GM18907 (cell line): ENCODE data around the gene PXDC1.

Experiments
- ATAC-seq: cut with Tn5 transposase; IDR thresholded peaks from one replicate; pipeline ENCODE4 v1.9.1; 2021; ENCODE audit warnings: mild to moderate bottlenecking, moderate library complexity; ENCODE audit not compliant: unreplicated experiment

The PXDC1 gene, protein sequence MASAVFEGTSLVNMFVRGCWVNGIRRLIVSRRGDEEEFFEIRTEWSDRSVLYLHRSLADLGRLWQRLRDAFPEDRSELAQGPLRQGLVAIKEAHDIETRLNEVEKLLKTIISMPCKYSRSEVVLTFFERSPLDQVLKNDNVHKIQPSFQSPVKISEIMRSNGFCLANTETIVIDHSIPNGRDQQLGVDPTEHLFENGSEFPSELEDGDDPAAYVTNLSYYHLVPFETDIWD

DNA sequence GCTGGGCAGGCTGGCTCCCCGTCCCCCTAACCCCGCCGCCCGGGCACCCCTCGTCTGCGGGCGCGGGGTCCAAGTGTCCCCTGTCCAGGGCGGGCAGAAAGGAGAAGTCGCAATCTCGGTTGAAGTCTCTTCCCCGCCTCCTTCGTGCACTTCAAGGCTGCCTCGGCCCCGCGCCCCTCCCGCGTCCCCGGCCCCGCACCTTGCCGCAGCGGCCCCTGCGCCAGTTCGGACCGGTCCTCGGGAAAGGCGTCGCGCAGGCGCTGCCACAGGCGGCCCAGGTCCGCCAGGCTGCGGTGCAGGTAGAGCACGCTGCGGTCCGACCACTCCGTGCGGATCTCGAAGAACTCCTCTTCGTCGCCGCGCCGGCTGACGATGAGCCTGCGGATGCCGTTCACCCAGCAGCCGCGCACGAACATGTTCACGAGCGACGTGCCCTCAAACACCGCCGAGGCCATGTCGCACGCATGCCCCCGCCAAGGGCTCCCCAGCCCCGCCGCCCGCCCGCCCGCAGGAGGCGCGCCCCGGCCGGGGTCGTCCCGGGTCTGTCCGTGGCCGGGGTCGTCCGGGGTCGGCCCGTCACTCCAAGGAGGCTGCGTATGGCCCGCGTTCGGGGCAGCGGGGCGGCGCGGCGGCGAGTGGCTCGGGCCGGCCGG lies at the start of gene PXDC1:
TSS of gene PXDC1 (minus strand) at position 637 of the 653 bp plus-strand sequence. CDS start at position 455, 182 bp downstream.
- ATAC-seq, result peak; percentile 10

DNA sequence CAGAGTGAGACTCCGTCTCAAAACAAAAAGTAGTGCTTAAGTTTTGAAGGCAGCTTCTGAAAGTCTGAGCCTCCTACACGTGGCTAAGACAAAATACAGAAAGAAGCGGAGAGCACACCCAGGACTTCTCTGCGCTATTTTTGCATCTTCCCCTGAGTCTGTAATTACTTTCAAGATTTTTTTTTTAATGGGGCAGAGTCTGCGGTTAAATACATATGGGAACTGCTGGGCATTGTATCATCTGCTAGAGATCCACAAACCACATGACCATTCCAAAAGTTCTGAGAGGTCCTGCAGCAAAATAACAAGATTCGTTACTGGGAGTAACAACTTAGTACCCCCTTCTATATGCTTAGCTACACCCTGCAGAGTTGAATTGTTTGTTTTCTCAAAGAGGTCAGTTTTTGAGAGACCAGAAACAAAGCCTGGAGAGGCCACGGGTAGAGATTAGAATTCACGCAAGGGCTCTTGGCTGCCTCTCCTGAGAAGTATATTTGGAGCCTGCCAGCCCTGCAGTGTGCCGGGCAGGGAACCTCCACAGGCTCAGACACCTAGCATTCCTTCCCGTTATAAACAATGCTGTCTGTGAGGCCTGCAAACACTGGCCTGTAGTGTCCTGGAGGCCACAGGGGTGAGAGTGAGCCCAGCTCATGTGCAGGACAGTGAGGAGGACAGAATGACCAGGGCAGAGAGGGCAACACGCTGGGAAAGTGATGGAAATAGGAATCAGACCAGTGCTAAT lies 49.5 kb upstream of the PXDC1 start:
- ATAC-seq, result no peak

DNA sequence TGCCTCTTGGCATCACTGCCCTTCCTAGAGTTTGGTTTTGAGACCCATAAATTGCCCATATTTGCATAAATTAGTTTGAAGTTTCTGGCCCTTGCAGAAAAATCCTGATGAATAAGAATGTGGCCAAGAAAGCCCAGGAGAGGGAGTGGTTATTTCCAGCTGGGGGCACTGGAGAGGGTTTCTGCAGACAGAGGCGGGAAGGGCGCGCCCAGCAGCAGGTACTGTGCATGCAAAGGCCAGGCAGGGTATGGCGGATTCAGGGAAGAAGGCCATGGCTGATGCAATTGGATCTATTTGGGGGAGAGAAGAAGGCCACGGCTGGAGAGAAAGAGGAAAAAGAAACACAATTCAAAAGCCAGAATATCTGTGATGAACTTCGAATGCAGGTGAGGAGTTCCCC lies 48.2 kb upstream of the PXDC1 start:
- no peak for ATAC-seq

DNA sequence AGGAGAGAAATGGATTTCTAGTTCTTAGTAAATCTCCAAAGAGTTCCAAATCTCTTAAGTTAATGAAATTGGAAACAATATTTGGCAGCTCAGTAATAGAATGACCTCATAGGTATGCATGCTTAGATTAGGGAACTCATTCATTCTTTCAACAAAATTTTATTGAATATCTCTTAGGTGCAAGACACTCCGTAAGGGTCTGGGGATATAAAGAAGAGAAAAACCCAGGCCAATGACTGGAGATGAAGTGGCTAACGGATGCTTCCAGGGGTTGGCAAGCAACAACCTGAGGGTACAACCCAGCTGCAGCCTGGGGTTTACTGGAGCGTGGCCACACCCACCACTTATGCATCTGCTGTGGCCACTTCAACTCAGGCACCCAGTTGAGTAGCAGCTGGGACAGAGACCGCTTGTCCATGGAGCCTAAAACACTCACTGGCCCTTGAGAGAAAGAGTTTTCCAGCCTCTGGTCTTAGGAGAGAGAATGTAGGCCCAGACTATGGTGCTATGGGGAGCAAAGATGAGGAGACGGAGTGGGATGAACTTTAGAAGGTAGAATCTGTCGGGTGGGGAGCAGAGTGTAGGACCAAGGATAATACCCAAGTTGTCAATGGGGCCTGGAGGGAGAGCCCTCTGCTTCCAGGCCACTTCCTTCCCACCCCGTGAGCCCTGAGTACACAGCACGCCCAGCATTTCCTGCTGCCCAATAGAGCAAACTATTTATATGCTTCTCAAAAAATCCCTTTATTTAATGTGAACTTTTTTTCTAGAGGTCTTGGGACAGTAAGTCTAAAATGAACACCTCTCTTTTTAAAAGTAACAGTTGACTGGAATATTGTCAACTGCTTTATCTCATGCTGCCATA lies 46.8 kb upstream of the PXDC1 start:
- ATAC-seq, result no peak

DNA sequence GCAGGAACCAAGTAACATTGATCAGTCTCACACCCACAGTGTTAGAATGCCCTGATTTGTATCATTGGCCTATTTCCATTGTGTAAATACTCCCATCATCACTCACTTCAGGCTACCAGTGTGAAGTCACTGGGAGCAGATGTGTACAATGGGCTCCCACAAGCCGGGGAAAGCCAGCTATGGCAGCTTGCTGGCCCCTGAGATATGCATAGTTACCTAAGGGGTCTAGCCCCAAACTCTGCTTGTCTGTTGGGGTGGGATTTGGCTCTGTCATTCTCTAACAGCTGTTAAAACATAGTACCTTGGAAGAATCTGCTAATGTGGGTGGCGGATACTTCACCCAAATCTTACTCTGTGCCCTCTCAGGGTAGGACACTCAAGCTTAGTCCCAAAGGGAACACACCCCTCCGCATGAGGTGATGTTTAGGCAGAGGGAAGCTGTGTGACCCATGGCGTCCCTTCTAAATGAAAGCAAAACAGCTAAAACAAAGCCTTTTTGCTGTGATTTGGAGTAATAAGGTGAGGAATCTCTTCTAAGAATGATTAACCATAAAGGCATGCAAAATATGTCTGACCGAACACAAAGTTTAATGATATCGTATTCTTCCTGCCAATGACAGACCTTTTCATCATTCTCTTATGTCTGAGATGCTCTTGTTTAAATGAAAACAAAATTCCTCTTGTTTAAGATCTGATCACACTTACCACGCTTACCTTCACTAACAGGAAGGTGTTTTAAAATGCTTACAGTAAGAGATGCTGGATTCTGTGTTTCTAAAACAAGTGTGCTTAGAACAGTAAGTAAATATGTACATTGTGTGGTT lies 45.9 kb upstream of the PXDC1 start:
- no peak for ATAC-seq

DNA sequence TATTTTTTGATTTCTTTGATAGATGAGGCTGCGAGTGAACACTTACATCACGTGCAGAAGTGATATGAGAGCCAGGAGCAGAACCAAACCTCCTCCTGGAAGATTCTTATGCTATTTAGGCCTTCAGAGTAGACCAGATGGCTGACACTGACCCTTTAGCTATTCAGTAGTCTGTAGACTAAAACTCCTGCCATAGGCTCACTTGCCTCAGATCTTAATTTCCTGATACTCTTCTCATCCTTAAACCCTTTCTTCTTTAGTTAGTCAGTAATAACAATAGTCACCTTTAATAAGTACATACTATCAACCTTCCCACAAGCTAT lies 45.2 kb upstream of the PXDC1 start:
- no peak for ATAC-seq

DNA sequence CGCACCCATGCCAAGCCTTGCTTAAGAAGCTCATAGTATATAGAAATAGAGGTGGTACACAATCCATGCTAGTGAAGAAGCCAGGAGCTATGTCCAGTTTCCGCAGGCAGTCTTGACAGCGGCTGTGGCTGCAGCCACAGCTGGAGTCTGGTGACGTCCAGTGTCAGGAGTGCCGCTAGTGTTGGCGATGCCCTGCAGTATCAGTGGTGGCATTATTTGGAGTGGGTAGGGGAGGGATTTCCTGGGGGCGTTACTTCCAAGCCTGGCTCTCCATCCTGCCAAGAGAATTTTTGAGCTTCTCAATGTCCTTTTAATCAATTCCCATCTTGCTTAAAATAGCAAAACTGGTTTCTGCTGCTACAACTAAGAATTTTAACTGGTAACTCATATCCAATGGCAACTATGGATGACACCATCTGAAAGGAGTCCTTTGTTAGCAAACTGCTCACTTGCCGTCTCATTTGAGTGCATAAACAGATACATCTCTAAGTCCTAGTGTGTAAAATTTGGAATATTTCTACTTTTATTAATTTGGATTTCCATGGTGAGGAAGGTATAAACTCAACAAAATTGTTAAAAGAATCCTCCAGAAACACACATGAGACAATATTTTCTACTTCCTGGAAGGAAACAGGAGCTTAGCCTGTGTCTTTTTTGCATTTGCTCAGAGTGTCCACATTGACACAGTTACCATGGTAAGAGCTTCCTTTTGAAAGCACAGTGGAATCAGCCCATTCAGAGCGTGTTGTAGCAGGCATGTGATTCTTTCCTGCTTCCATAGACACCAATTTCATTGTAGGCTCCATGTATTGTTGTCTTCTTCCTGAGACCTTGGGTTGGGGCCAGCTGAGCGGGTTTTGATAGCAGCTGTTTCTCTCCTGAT lies 44.6 kb upstream of the PXDC1 start:
- ATAC-seq, result no peak

DNA sequence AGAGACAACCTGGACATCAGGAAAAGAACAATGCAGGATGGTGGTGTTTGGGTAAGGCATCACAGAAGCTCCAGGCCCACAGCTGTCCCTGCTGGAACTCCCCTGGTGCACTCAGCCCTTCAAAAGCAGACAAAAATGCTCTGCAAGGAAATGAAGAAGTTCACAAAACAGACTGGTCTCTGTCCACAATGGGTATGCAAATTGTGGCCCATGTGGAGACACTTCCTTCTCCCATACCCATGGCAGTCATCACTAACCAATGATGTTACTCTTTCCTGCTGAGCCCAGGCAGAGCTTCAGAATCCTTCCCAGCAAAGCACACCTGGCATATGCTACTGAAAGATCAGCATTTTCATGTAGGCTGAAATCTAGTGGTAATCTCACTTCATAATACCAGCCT lies 42.6 kb upstream of the PXDC1 start:
- ATAC-seq, result peak; percentile 76

DNA sequence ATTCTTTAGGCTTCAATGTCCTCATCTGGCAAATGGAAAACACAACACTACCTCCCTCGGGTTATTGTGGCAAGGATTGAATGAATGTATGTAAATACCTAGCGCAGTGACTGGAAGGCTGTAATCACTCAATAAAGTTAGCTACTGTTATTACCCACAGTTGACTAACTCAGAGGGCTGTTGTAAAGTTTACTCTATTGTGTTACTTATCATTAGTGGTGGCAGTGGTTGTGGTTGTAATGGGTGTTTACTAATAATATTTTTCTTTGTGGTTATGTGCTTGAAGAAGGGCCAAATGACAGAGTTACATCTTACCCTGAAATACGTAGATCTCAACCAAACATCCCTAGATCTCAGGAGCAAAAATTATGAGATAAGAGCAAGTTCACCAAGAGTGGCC lies 42.0 kb upstream of the PXDC1 start:
- ATAC-seq, result peak; percentile 48

DNA sequence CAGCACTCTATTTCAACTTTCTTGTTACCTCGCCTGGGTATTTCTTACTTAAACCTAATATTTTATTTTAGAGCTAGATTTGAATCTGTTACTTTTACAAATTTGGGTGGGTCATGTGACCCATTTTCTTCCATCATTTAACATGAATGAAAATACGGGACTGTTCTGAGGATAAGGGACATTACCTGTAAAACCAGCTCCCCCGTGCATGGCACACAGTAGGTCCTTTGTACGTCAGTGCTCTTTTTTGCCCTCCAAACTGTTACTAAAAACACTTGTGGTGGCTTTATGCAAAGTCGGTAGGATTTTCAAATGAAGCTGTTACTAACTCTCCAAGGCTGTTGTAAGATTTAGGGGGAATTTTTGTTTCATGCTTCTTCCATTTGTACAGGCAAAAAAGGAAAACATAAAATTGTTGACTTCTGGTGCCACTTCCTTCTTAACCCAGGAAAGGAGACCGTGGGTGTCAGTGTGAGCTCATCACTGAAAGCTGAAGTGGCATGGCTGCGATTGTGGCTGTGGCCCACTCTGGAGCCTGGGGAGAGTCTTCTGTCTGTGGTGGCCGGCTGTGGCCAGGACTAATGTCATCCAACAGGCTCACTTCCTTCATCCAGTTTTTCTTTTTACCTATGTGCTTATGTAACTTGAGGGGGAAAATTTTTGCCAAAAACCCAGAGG lies 40.2 kb upstream of the PXDC1 start:
- ATAC-seq, result peak; percentile 38

DNA sequence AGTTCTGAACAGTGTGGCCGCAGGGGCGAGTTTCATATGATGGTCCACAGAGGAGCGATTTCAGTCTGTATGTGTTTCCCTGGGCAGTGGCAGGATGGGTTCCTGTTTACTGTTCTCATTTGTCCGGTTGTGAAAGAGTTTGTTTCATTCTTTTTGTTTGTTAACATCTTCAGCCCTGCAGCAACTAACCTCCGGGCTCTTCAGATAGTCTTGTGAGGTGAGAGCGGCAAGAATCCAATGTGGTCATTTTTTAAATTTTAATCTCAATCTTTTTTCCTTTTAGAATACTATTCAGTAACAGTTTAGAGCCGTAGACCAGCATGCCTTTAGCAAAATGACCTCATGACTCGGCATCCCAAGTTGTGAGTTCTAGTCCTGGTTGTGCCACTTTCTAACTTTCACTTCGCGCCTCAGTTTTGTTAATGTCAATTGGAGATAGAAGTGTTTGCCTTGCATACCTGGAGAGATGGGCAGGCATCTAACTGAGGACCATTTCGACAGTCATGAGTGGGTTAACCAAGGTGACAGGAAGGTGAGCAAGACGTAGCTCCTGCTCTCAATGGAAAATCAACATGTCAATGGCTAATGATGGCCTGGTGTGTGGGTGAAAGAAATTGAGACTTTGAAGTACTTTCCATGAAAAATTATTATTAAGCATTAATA lies 38.5 kb upstream of the PXDC1 start:
- no peak for ATAC-seq

DNA sequence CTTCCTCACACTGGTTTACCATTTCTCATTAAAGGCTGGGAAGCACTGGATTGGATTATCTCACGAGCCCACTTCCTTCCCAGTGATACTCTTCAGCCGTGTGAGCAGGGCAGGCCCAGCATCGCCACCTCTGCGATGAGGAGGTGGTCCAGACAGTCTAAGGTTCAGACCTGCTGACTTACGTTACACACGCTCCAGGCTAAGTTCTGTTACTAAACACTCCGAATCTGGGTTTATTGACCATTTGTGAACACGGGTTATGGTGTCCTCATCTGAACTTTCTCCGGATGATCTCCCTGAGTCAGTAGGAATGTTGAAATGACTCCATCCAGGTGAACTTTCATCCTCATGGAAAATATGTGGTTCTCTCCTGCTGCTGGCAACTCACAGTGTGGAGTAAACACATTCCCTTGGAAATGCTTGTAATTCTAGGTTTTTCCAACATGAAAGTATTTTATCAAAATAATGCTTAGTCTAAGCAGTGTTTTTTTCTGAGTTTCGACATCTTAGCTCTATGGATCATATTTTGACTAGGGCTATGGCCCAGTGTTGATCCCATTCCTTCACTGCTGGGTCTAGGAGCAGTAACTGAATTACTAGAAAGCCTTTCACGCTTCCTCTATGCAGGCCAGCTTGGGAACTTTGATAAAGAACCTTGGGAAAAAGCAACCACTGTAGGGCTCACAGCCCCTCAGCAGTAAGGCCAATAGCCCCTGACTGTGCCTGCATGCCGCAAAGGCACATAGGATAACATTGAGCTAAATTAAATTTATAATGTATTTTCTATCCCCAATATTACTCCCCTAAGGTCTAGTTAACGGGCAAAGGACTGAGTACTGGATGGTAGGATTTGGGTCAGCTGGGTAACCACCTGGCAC lies 37.7 kb upstream of the PXDC1 start:
- no peak for ATAC-seq

DNA sequence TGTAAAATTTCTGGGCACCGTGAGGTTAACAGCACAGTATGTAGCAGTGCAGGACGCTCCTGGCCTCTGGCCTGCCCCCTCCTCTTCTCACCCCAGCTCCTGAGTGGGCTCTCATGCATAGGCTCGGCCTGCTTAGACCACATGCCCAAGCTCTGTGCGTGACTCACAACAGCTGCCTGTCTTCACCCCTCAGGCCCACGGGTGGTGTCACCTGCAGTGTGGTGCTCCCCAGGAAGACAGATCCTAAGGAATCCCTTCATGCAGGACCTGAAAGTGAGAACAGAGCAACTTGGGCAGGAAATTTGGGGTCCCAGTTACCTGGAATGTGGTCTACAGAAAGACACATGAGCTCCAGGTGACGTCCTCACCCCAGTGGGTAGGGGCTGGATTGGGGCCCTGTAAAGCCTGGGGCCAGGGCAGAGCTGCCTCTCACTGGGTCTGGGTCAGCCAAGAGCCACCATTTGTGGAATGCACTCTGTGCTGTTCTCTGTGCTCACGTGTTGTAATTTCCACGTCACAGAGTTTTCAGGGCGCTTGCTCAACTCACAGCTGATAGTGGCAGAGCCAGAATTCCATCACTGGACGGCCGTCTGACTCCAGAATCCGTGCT lies 37.0 kb upstream of the PXDC1 start:
- no peak for ATAC-seq

DNA sequence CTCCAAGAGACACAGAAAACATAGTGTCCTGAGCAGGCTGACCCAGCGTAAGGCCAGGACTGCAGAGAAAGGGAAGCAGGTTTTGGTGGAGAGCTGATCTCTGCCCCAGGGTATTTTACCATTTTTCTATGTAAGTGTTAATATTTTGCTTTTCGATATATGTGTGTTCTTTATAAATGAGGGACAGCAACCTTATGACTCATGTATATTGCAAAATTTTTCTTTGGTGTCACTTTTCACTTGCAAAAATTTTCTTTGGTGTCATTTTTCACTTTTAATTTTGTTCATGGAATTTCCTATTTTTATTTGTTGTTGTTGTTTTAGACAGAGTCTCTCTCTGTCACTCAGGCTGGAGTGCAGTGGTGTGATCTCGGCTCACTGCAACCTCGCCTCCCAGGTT lies 34.6 kb upstream of the PXDC1 start:
- ATAC-seq, result no peak

DNA sequence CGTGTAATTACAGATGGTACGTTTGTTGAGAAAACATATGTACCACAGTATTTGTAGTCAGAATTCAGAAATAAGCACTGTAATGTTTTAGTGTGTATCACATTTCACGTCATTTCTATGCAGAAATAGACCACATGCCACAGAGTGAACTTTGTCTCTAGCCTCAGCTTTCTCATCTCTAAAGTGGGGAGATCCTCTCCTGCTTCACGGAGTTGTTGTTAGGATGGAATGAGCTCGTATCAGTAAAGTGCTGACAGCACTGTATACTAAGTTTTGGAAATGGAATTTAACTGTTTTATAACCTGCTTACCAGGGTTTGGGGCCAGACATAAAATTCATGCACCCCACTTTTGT lies 34.2 kb upstream of the PXDC1 start:
- ATAC-seq, result no peak

DNA sequence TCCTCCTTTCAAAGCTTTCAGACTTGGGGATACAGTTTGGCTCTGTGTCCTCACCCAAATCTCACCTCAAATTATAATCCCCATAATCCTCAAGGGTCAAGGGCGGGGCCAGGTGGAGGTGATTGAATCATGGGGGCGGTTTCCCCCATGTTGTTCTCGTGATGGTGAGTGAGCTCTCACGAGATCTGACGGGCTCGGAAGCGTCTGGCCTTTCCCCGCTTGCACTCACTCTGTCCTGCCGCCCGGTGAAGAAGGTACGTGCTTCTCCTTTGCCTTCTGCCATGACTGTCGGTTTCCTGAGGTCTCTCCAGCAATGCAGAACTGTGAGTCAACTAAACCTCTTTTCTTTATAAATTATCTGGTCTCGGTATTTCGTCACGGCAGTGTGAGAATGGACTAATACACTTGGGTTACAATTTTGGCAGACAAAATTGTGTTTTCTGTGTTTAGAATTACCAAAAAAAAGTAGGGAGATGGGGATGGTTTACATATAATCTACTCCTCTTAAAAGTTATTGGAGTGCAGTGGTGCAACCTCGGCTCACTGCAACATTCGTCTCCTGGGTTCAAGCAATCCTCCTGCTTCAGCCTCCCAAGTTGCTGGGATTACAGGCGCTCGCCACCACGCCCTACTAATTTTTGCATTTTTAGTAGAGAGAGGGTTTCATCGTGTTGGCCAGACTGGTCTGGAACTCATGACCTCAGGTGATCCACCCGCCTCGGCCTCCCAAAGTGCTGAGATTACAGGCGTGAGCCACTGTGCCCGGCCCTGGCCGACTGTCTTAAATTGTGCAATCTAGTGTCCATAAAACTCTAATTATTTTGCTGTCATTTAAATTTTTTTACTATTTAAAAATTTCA lies 33.6 kb upstream of the PXDC1 start:
- no peak for ATAC-seq
